ENCODE results near the gene ASAH2.

DNA sequence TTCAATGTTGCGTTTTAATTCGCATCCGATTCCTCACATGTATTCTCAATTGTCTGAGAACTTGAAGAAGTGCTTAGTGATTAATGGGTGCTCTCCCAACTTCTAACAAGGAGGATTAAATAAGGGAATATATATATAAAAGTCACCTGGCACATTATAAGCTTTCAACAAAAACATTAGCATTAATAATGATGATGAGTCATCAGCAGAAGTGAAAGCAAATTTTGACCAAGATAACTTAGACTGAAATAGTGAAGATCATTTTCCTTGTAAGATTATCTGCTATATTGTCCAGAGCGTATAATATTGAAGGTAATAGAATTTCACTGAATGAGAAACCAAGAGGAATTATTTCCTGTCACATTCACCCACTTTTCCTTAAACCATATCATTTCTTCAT is 8.5 kb downstream of the ASAH2 start:
- TF ChIP-seq, protein P1, sequence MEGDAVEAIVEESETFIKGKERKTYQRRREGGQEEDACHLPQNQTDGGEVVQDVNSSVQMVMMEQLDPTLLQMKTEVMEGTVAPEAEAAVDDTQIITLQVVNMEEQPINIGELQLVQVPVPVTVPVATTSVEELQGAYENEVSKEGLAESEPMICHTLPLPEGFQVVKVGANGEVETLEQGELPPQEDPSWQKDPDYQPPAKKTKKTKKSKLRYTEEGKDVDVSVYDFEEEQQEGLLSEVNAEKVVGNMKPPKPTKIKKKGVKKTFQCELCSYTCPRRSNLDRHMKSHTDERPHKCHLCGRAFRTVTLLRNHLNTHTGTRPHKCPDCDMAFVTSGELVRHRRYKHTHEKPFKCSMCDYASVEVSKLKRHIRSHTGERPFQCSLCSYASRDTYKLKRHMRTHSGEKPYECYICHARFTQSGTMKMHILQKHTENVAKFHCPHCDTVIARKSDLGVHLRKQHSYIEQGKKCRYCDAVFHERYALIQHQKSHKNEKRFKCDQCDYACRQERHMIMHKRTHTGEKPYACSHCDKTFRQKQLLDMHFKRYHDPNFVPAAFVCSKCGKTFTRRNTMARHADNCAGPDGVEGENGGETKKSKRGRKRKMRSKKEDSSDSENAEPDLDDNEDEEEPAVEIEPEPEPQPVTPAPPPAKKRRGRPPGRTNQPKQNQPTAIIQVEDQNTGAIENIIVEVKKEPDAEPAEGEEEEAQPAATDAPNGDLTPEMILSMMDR (conservative IDR thresholded peaks at IDR 0.05 in 1 of 2, IDR thresholded peaks at IDR 0.05 in 1 of 2; ENCODE audit: extremely low read depth in 1 of 2, insufficient read depth in 1 of 2, low read depth in 1 of 2, low read length in 2 of 2) = no peak
- no peak for TF ChIP-seq EZH2 (IDR thresholded peaks at IDR 0.05; ENCODE audit: borderline replicate concordance, low read length)

All from mammary epithelial cell (primary cell).